Liver (tissue), 9 donors: ENCODE data around the gene TBC1D12. TPM values are rescaled to one million over a fixed set of nuclear protein-coding genes. Genes with fewer than 3 reads are reported as not detected.

Source experiments
- DNase-seq: peaks from one replicate; pipeline ENCODE4 v3.0.0-alpha.2; 2017; ENCODE audit warnings: low spot score
- H3K27ac ChIP-seq, 2 donors: one replicate each; pipeline ENCODE4 v1.7.0; 2013; ENCODE audit warnings: inconsistent platforms in 2 of 2, low read length in 2 of 2, control low read depth in 1 of 2, low read depth in 1 of 2, mild to moderate bottlenecking in 1 of 2
- H3K27me3 ChIP-seq, 4 donors: one replicate each; pipeline versions ENCODE4 v1.6.1 to v1.7.0; 2013; ENCODE audit warnings: low read length in 3 of 4, inconsistent platforms in 1 of 4, mild to moderate bottlenecking in 1 of 4, moderate library complexity in 1 of 4; ENCODE audit not compliant: control insufficient read depth in 4 of 4, insufficient read depth in 4 of 4
- H3K36me3 ChIP-seq, 4 donors: one replicate each; pipeline versions ENCODE4 v1.6.1 to v1.7.0; 2013; ENCODE audit warnings: low read length in 3 of 4, mild to moderate bottlenecking in 3 of 4, low read depth in 1 of 4, moderate library complexity in 1 of 4; ENCODE audit not compliant: control insufficient read depth in 4 of 4, insufficient read depth in 3 of 4
- H3K4me1 ChIP-seq, 4 donors: one replicate each; pipeline versions ENCODE4 v1.6.1 to v1.7.0; 2013; ENCODE audit warnings: low read length in 3 of 4, mild to moderate bottlenecking in 3 of 4, moderate library complexity in 1 of 4; ENCODE audit not compliant: control insufficient read depth in 4 of 4, insufficient read depth in 4 of 4
- H3K4me3 ChIP-seq, 3 donors: one replicate each; pipeline versions ENCODE4 v1.6.1 to v1.7.0; 2013; ENCODE audit warnings: low read length in 3 of 3, control low read depth in 1 of 3, low read depth in 1 of 3, mild to moderate bottlenecking in 1 of 3
- H3K9ac ChIP-seq, 2 donors: one replicate each; pipeline ENCODE4 v1.7.0; 2013; ENCODE audit warnings: low read length in 2 of 2, mild to moderate bottlenecking in 2 of 2, moderate library complexity in 2 of 2, control low read depth in 1 of 2, low read depth in 1 of 2
- H3K9me3 ChIP-seq, 4 donors: one replicate each; pipeline versions ENCODE4 v1.6.1 to v1.7.0; 2013; ENCODE audit warnings: low read length in 3 of 4; ENCODE audit not compliant: control insufficient read depth in 4 of 4
- ATF3 ChIP-seq: IDR thresholded peaks from 2 replicates; pipeline ENCODE4 v1.6.1; 2016; ENCODE audit warnings: antibody characterized with exemption
- CTCF ChIP-seq: fragments of 150-350 bp; IDR thresholded peaks from 2 replicates; pipeline ENCODE4 v1.5.1; 2017; ENCODE audit warnings: improper control_type of control experiment, low read depth, low read length; ENCODE audit not compliant: missing input control
- EGR1 ChIP-seq, 2 donors: IDR thresholded peaks; 2 replicates each; pipeline ENCODE4 v1.6.1; 2016 to 2018; ENCODE audit warnings: antibody characterized with exemption in 2 of 2, low read depth in 2 of 2
- FOXA1 ChIP-seq: IDR thresholded peaks from 2 replicates; pipeline ENCODE4 v1.6.1; 2016; ENCODE audit warnings: antibody characterized with exemption
- FOXA2 ChIP-seq: IDR thresholded peaks from 2 replicates; pipeline ENCODE4 v1.6.1; 2016; ENCODE audit warnings: antibody characterized with exemption
- HNF4A ChIP-seq, 2 donors: conservative IDR thresholded peaks; 2 replicates each; pipeline ENCODE4 v1.6.1; 2016; ENCODE audit warnings: antibody characterized with exemption in 2 of 2, mild to moderate bottlenecking in 2 of 2
- HNF4G ChIP-seq: IDR thresholded peaks from 2 replicates; pipeline ENCODE4 v1.6.1; 2016; ENCODE audit warnings: antibody characterized with exemption
- JUND ChIP-seq, 2 donors: IDR thresholded peaks; 2 replicates each; pipeline ENCODE4 v1.6.1; 2016; ENCODE audit warnings: antibody characterized with exemption in 2 of 2
- NR2F2 ChIP-seq: IDR thresholded peaks from 2 replicates; pipeline ENCODE4 v1.6.1; 2016; ENCODE audit warnings: antibody characterized with exemption
- RAD21 ChIP-seq, 2 donors: IDR thresholded peaks; 2 replicates each; pipeline ENCODE4 v1.6.1; 2016; ENCODE audit warnings: antibody characterized with exemption in 2 of 2, mild to moderate bottlenecking in 2 of 2
- REST ChIP-seq: IDR thresholded peaks from 2 replicates; pipeline ENCODE4 v1.6.1; 2016; ENCODE audit warnings: antibody characterized with exemption, mild to moderate bottlenecking
- RXRA ChIP-seq, 2 donors: IDR thresholded peaks; 2 replicates each; pipeline ENCODE4 v1.6.1; 2017 to 2018; ENCODE audit warnings: antibody characterized with exemption in 2 of 2, mild to moderate bottlenecking in 1 of 2
- SP1 ChIP-seq: IDR thresholded peaks from 2 replicates; pipeline ENCODE4 v1.6.1; 2018; ENCODE audit warnings: antibody characterized with exemption, mild to moderate bottlenecking
- TAF1 ChIP-seq: conservative IDR thresholded peaks from 2 replicates; pipeline ENCODE4 v1.6.1; 2016; ENCODE audit warnings: antibody characterized with exemption, mild to moderate bottlenecking
- YY1 ChIP-seq: IDR thresholded peaks from 2 replicates; pipeline ENCODE4 v1.6.1; 2016; ENCODE audit warnings: antibody characterized with exemption, mild to moderate bottlenecking
- ZBTB33 ChIP-seq: IDR thresholded peaks from 2 replicates; pipeline ENCODE4 v1.6.1; 2016; ENCODE audit warnings: antibody characterized with exemption
- WGBS: extraction: QIAGEN DNeasy Blood & Tissue Kit; methylation state at CpG from one replicate; pipeline ENCODE4 v1.1.7; 2013; 5-methylcytosine and 5-hydroxymethylcytosine counted together
- polyA plus RNA-seq, 2 donors: library from polyadenylated mRNA; stranded (reverse) in 1 of 2; unstranded in 1 of 2; fragments of 200-250 nt in 1 of 2; fragments of >200 nt in 1 of 2; fragmentation: Nextera tagmentation in 1 of 2; extraction: Ambion mirVana in 1 of 2; gene quantifications; one replicate each; pipeline versions ENCODE4 v1.2.1 to v1.2.3, GENCODE V29; 2013 to 2015
- total RNA-seq, 2 donors: library from RNA; depleted of rRNA; stranded (reverse); fragments of >200 nt; gene quantifications; one replicate each; pipeline ENCODE4 v1.2.3, GENCODE V29; 2014
- donor health status: healthy.
- donor health status: healthy.
- donor health status: healthy.
- donor health status: healthy.
- donor health status: healthy.

TBC1D12 gene
- total and polyA plus RNA-seq, 4 donors, result 2.6 to 7.5 (median 5.0) TPM

- 93% methylated on average over 4 of the region's 4 CpGs for WGBS
- no peak for TF ChIP-seq HNF4G
- TF ChIP-seq REST, result no peak
- no peak for TF ChIP-seq CTCF
- no peak for TF ChIP-seq FOXA1
- no peak for TF ChIP-seq ZBTB33
- TF ChIP-seq TAF1, result no peak
- no peak for TF ChIP-seq NR2F2
- no peak for TF ChIP-seq ATF3
- no peak for TF ChIP-seq RXRA (IDR thresholded peaks at IDR 0.05)
- no peak for TF ChIP-seq SP1
- no peak for TF ChIP-seq HNF4A (conservative IDR thresholded peaks at IDR 0.05)
- TF ChIP-seq YY1, result no peak
- TF ChIP-seq JUND (IDR thresholded peaks at IDR 0.05), result no peak
- no peak for TF ChIP-seq FOXA2
- TF ChIP-seq RAD21 (IDR thresholded peaks at IDR 0.05), result no peak
- Histone ChIP-seq H3K4me3 (no peak overlapping the region), H3K36me3 (no peaks in the 10 kb centered on the region), H3K4me1 (no peaks in the 10 kb centered on the region), H3K9me3 (no peaks in the 10 kb centered on the region), H3K27me3 (no peaks in the 10 kb centered on the region), H3K9ac (no peak overlapping the region), H3K27ac (no peak overlapping the region)
- no peak for DNase-seq
Observed at GRCh38 chr10:94496010-94496409, 93.7 kb downstream of the TBC1D12 start.

GRCh38 chr10:94496646-94497045 lies 94.3 kb downstream of the TBC1D12 start:
- H3K9ac ChIP-seq, result no peak overlapping the region
- no peaks in the 10 kb centered on the region for H3K9me3 ChIP-seq
- TF ChIP-seq HNF4A (conservative IDR thresholded peaks at IDR 0.05) (peak; percentile 32 to 36), EGR1 (IDR thresholded peaks at IDR 0.05; ENCODE audit: low read depth in 2 of 2) (no peak)
- H3K27ac ChIP-seq, result no peak overlapping the region
- H3K27me3 ChIP-seq, result no peaks in the 10 kb centered on the region
- WGBS, result 46% methylated on average over 3 of the region's 3 CpGs
- no peak overlapping the region for H3K4me3 ChIP-seq
- no peaks in the 10 kb centered on the region for H3K36me3 ChIP-seq
- no peak for DNase-seq
- no peaks in the 10 kb centered on the region for H3K4me1 ChIP-seq
